Esophagus squamous epithelium (tissue), 5 donors: ENCODE results near the gene PDLIM7. TPM values are rescaled to one million over a fixed set of nuclear protein-coding genes. Genes with fewer than 3 reads are reported as not detected.

ENCODE experiments used
- DNase-seq: peaks from one replicate; lab custom pipeline; 2025; lab: John Stamatoyannopoulos, UW
- H3K27ac ChIP-seq, 4 donors: fragments of 200-600 bp; sonication (generic); one replicate each; pipeline ENCODE4 v1.5.1; 2016 to 2019; ENCODE audit warnings: mild to moderate bottlenecking in 1 of 4
- H3K27me3 ChIP-seq, 4 donors: fragments of 200-600 bp; sonication (generic); 1 replicate in 3 of 4; 2 replicates in 1 of 4; pipeline versions ENCODE4 v1.5.1 to v1.6.0; 2017 to 2021; ENCODE audit warnings: antibody characterized with exemption in 1 of 4
- H3K36me3 ChIP-seq, 3 donors: fragments of 200-600 bp; sonication (generic); one replicate each; pipeline ENCODE4 v1.5.1; 2016 to 2019
- H3K4me1 ChIP-seq, 3 donors: fragments of 200-600 bp; sonication (generic); one replicate each; pipeline ENCODE4 v1.5.1; 2017 to 2019
- H3K4me3 ChIP-seq, 4 donors: fragments of 200-600 bp; sonication (generic); 1 replicate in 3 of 4; 2 replicates in 1 of 4; pipeline ENCODE4 v1.5.1; 2016 to 2019; ENCODE audit warnings: mild to moderate bottlenecking in 2 of 4, moderate library complexity in 1 of 4
- H3K9me3 ChIP-seq, 3 donors: fragments of 200-600 bp; sonication (generic); one replicate each; pipeline ENCODE4 v1.5.1; 2016 to 2019
- POLR2A ChIP-seq, 4 donors: fragments of 450-650 bp; IDR thresholded peaks; one replicate each; pipeline ENCODE4 v1.6.1; 2017; ENCODE audit warnings: antibody characterized with exemption in 4 of 4, mild to moderate bottlenecking in 4 of 4, moderate library complexity in 3 of 4
- whole genome bisulfite sequencing, 2 donors: methylation state at CpG; one replicate each; pipeline ENCODE4 v1.1.5; 2018; 5-methylcytosine and 5-hydroxymethylcytosine counted together
- intact Hi-C: fragments of 100-400 bp; cut with DNase I; formaldehyde crosslinking; loops from one replicate; pipeline ENCODE4 v1.15.0; 2022
- total RNA-seq, 4 donors: library from RNA; depleted of rRNA; stranded (reverse); fragments of >200 nt; gene quantifications; one replicate each; pipeline ENCODE4 v1.1.0, GENCODE V29; 2016
- TF ChIP-seq, protein P1 (sequence below), 6 experiments: fragments of 450-650 bp in 4 of 6; fragments of 200-600 bp in 2 of 6; sonication (generic) in 2 of 6; IDR thresholded peaks; one replicate each; pipeline ENCODE4 v1.5.1; 2016 to 2019; ENCODE audit warnings: antibody characterized with exemption in 6 of 6, mild to moderate bottlenecking in 4 of 6, moderate library complexity in 4 of 6
- donor health status: DM: yes; HTN: yes; CAD: no.

The PDLIM7 gene
- total RNA-seq, 4 donors from 2014 or later = 17.1 to 81.6 (median 33.6) TPM

GRCh38 chr5:177462021-177462670 lies 35.3 kb downstream of the PDLIM7 start:
- intact Hi-C loops = no loop called here
- 79 to 81% methylated on average over 14 to 17 of the region's 27 CpGs for WGBS, 2 donors

GRCh38 chr5:177459819-177460628 lies 37.4 kb downstream of the PDLIM7 start:
- TF ChIP-seq, protein P1, sequence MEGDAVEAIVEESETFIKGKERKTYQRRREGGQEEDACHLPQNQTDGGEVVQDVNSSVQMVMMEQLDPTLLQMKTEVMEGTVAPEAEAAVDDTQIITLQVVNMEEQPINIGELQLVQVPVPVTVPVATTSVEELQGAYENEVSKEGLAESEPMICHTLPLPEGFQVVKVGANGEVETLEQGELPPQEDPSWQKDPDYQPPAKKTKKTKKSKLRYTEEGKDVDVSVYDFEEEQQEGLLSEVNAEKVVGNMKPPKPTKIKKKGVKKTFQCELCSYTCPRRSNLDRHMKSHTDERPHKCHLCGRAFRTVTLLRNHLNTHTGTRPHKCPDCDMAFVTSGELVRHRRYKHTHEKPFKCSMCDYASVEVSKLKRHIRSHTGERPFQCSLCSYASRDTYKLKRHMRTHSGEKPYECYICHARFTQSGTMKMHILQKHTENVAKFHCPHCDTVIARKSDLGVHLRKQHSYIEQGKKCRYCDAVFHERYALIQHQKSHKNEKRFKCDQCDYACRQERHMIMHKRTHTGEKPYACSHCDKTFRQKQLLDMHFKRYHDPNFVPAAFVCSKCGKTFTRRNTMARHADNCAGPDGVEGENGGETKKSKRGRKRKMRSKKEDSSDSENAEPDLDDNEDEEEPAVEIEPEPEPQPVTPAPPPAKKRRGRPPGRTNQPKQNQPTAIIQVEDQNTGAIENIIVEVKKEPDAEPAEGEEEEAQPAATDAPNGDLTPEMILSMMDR (IDR thresholded peaks at IDR 0.05) = no peak
- TF ChIP-seq POLR2A (IDR thresholded peaks at IDR 0.05) = no peak
- no peak overlapping the region for H3K27ac ChIP-seq
- peaks cover 0 to 32% (median 5%) of the 10 kb centered on the region in 3 donors for H3K36me3 ChIP-seq
- DNase-seq = no peak
- intact Hi-C loops = loop anchor here (10.0 kb wide), 1 partner anchor 145 kb away; the partner anchor contains the start of gene MXD3
- no peaks in the 10 kb centered on the region for H3K27me3 ChIP-seq
- H3K4me3 ChIP-seq = no peak overlapping the region
- H3K9me3 ChIP-seq = no peaks in the 10 kb centered on the region
- 88 to 92% methylated on average over 7 to 8 of the region's 28 CpGs for WGBS, 2 donors
- peaks cover 18 to 41% (median 19%) of the 10 kb centered on the region in 3 donors for H3K4me1 ChIP-seq

More at GRCh38 chr5:177462021-177462670, 35.3 kb downstream of the PDLIM7 start:
- DNase-seq = no peak
- Histone ChIP-seq H3K9me3 (no peaks in the 10 kb centered on the region), H3K4me3 (peak overlapping the region in 1 of 4 donors; percentile 6), H3K27me3 (no peaks in the 10 kb centered on the region), H3K36me3 (peaks cover 0 to 54% (median 13%) of the 10 kb centered on the region in 3 donors), H3K27ac (peak overlapping the region in 3 of 4 donors; percentile 34 to 74 (median 62)), H3K4me1 (peaks cover 2 to 20% (median 5%) of the 10 kb centered on the region in 3 donors)
- TF ChIP-seq POLR2A (IDR thresholded peaks at IDR 0.05) = no peak

- Histone ChIP-seq H3K27me3 (no peaks in the 10 kb centered on the region), H3K36me3 (peaks cover 0 to 27% (median 5%) of the 10 kb centered on the region in 3 donors), H3K4me3 (no peak overlapping the region), H3K9me3 (no peaks in the 10 kb centered on the region), H3K4me1 (peaks cover 19 to 48% (median 22%) of the 10 kb centered on the region in 3 donors), H3K27ac (no peak overlapping the region)
- intact Hi-C loops = loop anchor here (10.0 kb wide), 1 partner anchor 145 kb away; the partner anchor contains the start of gene MXD3
- no peak for DNase-seq
- 60% methylated on average over 2 of the region's 11 CpGs; no CpG with 5 or more reads in 1 of the 2 donors for WGBS, 2 donors
- TF ChIP-seq POLR2A (IDR thresholded peaks at IDR 0.05) = no peak
- TF ChIP-seq, protein P1 (IDR thresholded peaks at IDR 0.05) = no peak
These were observed 38.0 kb downstream of the PDLIM7 start for GRCh38 chr5:177459357-177459756.

DNA sequence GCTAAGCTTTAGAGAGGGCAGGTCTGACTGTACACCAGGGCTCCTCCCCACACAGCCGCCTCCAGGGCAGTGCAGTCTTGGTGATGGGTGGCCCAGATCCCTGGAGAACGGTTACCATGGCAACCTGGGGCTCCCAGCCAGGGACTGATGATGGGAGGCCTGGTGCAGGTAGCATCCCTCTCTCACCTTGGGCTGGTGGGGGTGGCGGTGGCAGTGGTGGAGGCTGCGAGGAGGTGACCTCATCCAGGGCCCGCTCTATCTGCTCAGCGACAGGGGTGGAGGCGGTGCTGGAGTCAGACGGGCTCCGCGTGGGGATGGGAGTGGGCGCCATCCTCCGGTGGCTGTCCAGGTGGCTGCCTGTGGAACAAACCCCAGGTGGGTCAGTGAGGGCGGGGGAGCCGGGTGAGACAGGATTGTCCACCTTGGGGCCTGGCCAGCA lies 38.5 kb downstream of the PDLIM7 start:
- H3K27ac ChIP-seq = no peak overlapping the region
- no peak for TF ChIP-seq POLR2A (IDR thresholded peaks at IDR 0.05)
- TF ChIP-seq, protein P1 (IDR thresholded peaks at IDR 0.05) = no peak
- H3K27me3 ChIP-seq = no peaks in the 10 kb centered on the region
- H3K4me1 ChIP-seq = peaks cover 23 to 52% (median 25%) of the 10 kb centered on the region in 3 donors
- no peaks in the 10 kb centered on the region for H3K9me3 ChIP-seq
- no peak overlapping the region for H3K4me3 ChIP-seq
- intact Hi-C loops = loop anchor here (10.0 kb wide), 1 partner anchor 144 kb away; the partner anchor contains the start of gene MXD3
- WGBS, 2 donors = 80% methylated on average over 2 of the region's 14 CpGs; no CpG with 5 or more reads in 1 of the 2 donors
- peaks cover 0 to 27% (median 5%) of the 10 kb centered on the region in 3 donors for H3K36me3 ChIP-seq
- DNase-seq = no peak

- Histone ChIP-seq H3K4me1 (peaks cover 31 to 60% (median 34%) of the 10 kb centered on the region in 3 donors), H3K27me3 (peaks cover 0 to 6% (median 0%) of the 10 kb centered on the region in 4 donors), H3K36me3 (peaks cover 0 to 27% (median 5%) of the 10 kb centered on the region in 3 donors), H3K27ac (peak overlapping the region in 2 of 4 donors; percentile 33 to 65), H3K9me3 (no peaks in the 10 kb centered on the region), H3K4me3 (no peak overlapping the region)
- TF ChIP-seq, protein P1 (IDR thresholded peaks at IDR 0.05) = no peak
- no peak for TF ChIP-seq POLR2A (IDR thresholded peaks at IDR 0.05)
- 80% methylated on average over 2 of the region's 20 CpGs; no CpG with 5 or more reads in 1 of the 2 donors for WGBS, 2 donors
- no peak for DNase-seq
- intact Hi-C loops = loop anchor here (10.0 kb wide), 1 partner anchor 143 kb away; the partner anchor contains the start of gene MXD3
These were observed 39.3 kb downstream of the PDLIM7 start for GRCh38 chr5:177457852-177458681.
